ENCODE results near the gene NSFL1C. TPM values are rescaled to one million over a fixed set of nuclear protein-coding genes. Genes with fewer than 3 reads are reported as not detected.

Gene NSFL1C
- total and polyA plus RNA-seq, 3 experiments from 2014 or later = 78.8 to 107 (median 103) TPM

DNA sequence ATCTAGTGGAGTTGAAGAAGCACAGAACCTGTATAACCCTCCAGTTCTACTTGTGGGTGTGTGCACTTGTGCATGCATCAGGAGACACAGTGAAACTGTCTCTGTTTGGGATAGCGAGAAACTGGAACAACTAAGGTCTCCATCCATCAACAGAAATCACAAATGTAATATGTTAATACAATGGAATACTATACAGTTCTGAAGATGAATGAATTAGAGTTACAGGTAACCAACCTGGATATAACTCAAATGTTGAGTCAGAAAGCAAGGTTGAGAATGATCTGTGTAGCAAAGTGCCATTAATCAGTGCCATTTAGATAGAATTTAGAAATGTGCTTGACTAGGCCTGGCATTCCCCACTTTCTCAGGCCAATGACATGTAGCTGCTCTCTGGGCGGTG lies 4.6 kb upstream of the NSFL1C start:
- Histone ChIP-seq H3K4me1 (ENCODE audit: insufficient read depth, low read length) (peaks cover 12% of the 10 kb centered on the region), H3K36me3 (ENCODE audit: insufficient read depth, low read length) (no peaks in the 10 kb centered on the region), H3K4me3 (ENCODE audit: low read length) (no peak overlapping the region), H3K27ac (ENCODE audit: low read depth, low read length) (no peak overlapping the region), H3K9me3 (ENCODE audit: low read length) (no peaks in the 10 kb centered on the region), H3K27me3 (ENCODE audit: insufficient read depth, low read length, poor library complexity, severe bottlenecking) (no peaks in the 10 kb centered on the region)
- CTCF ChIA-PET = no interaction called here
- POLR2A ChIA-PET = no interaction called here
- no peak overlapping the region for H3K4me3 Mint-ChIP-seq
- no peak overlapping the region for H3K27ac Mint-ChIP-seq
- H3K36me3 Mint-ChIP-seq = no peaks in the 10 kb centered on the region
- no peaks in the 10 kb centered on the region for H3K9me3 Mint-ChIP-seq
- no peak for DNase-seq
- H3K4me1 Mint-ChIP-seq = peaks cover 13 to 14% (median 14%) of the 10 kb centered on the region in 3 donors
- H3K27me3 Mint-ChIP-seq = peaks cover 0 to 24% of the 10 kb centered on the region in 2 donors

DNA sequence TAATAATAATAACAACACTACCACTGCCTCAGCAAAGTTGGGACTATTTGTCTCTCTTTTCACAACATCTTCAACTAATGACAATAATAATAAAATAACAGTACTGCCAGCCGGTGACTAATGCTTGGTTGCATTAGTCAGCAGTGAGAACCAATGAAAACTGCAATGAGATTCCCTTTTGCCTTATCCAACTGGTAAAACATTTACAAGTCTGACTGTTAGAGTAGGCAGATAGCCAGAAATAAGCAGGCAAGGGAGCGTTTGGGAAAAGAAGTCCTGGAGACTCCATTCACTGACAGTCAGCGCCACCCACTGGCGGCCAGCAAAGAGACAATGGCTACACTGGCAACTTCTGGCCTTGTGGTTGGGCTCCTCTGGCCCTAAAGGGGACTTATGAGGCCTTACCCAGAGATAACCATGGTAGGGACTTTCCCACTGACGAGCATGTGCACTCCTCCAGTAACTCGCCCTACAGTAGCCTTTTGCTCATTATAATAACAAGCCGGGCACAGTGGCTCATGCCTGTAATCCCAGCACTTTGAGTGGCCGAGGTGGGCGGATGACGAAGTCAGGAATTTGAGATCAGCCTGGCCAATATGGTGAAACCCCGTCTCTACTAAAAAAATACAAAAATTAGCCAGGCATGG lies 3.4 kb upstream of the NSFL1C start:
- Mint-ChIP-seq H3K4me3 (no peak overlapping the region), H3K9me3 (no peaks in the 10 kb centered on the region), H3K27ac (no peak overlapping the region), H3K27me3 (peaks cover 0 to 18% of the 10 kb centered on the region in 2 donors), H3K36me3 (peaks cover 0 to 7% (median 0%) of the 10 kb centered on the region in 3 donors), H3K4me1 (peaks cover 22 to 25% (median 24%) of the 10 kb centered on the region in 3 donors)
- H3K36me3 ChIP-seq (ENCODE audit: insufficient read depth, low read length) = no peaks in the 10 kb centered on the region
- H3K4me3 ChIP-seq (ENCODE audit: low read length) = no peak overlapping the region
- H3K27ac ChIP-seq (ENCODE audit: low read depth, low read length) = no peak overlapping the region
- POLR2A ChIA-PET = no interaction called here
- CTCF ChIA-PET = no interaction called here
- H3K27me3 ChIP-seq (ENCODE audit: insufficient read depth, low read length, poor library complexity, severe bottlenecking) = no peaks in the 10 kb centered on the region
- no peak for DNase-seq
- peaks cover 22% of the 10 kb centered on the region for H3K4me1 ChIP-seq (ENCODE audit: insufficient read depth, low read length)
- H3K9me3 ChIP-seq (ENCODE audit: low read length) = no peaks in the 10 kb centered on the region

GRCh38 chr20:1469306-1469905 lies 2.8 kb upstream of the NSFL1C start:
- DNase-seq = no peak
- Mint-ChIP-seq H3K4me1 (peaks cover 28 to 31% (median 31%) of the 10 kb centered on the region in 3 donors), H3K4me3 (no peak overlapping the region), H3K27ac (no peak overlapping the region), H3K36me3 (peaks cover 0 to 11% (median 3%) of the 10 kb centered on the region in 3 donors), H3K9me3 (no peaks in the 10 kb centered on the region), H3K27me3 (peaks cover 0 to 17% of the 10 kb centered on the region in 2 donors)
- no peak overlapping the region for H3K27ac ChIP-seq (ENCODE audit: low read depth, low read length)
- H3K4me1 ChIP-seq (ENCODE audit: insufficient read depth, low read length) = peaks cover 27% of the 10 kb centered on the region
- POLR2A ChIA-PET = no interaction called here
- no peaks in the 10 kb centered on the region for H3K9me3 ChIP-seq (ENCODE audit: low read length)
- H3K36me3 ChIP-seq (ENCODE audit: insufficient read depth, low read length) = no peaks in the 10 kb centered on the region
- H3K27me3 ChIP-seq (ENCODE audit: insufficient read depth, low read length, poor library complexity, severe bottlenecking) = no peaks in the 10 kb centered on the region
- CTCF ChIA-PET = interaction anchor here (0.6 to 4.0 kb wide), 3 partner anchors 34 to 787 kb away, joined by 3 to 19 read pairs (median 4); no protein-coding TSS in a partner anchor
- no peak overlapping the region for H3K4me3 ChIP-seq (ENCODE audit: low read length)

DNA sequence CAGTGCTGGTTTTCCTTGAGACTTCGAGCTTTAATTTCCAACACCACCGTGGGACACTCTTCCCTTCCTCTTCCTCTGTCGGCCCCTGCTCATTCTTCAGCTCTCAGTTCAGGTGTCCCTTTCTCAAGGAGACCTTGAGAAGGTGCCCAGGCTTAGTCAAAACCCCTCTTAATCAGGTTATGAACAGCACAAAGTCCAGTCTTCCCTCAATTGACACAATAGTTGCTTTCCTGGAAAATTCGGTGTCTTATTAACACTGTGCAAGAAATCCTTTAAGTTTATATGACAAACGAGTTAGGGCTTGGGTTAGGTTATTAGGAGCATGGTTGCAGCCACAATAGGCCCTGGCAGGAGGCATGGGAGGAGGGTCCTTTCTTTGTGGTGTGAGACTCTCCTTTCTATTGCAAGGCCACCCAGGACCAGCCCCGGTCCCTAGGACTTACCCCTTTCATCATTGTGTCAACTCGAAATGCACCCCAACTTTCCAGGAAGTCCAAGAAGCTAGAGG lies 1.5 kb upstream of the NSFL1C start:
- Histone ChIP-seq H3K27ac (ENCODE audit: low read depth, low read length) (peak overlapping the region; percentile 70), H3K9me3 (ENCODE audit: low read length) (no peaks in the 10 kb centered on the region), H3K36me3 (ENCODE audit: insufficient read depth, low read length) (no peaks in the 10 kb centered on the region), H3K4me1 (ENCODE audit: insufficient read depth, low read length) (peaks cover 35% of the 10 kb centered on the region), H3K27me3 (ENCODE audit: insufficient read depth, low read length, poor library complexity, severe bottlenecking) (no peaks in the 10 kb centered on the region), H3K4me3 (ENCODE audit: low read length) (no peak overlapping the region)
- Mint-ChIP-seq H3K9me3 (no peaks in the 10 kb centered on the region), H3K4me1 (peaks cover 41 to 43% (median 43%) of the 10 kb centered on the region in 3 donors), H3K27ac (peak overlapping the region in 5 of 8 donors; percentile 64 to 88 (median 77)), H3K4me3 (peak overlapping the region in 4 of 7 donors; percentile 35 to 90 (median 66)), H3K27me3 (peaks cover 0 to 11% of the 10 kb centered on the region in 2 donors), H3K36me3 (peaks cover 0 to 24% (median 4%) of the 10 kb centered on the region in 3 donors)
- no peak for DNase-seq
- CTCF ChIA-PET = interaction anchor here (1.0 to 4.0 kb wide), 4 partner anchors 32 to 309 kb away, joined by 3 to 19 read pairs (median 12); partner anchors contain the start of gene FKBP1A
- POLR2A ChIA-PET = no interaction called here

GRCh38 chr20:1467355-1468116 lies 887 bp upstream of the NSFL1C start:
- CTCF ChIA-PET = interaction anchor here (0.6 to 4.0 kb wide), 9 partner anchors 9 to 329 kb away, joined by 3 to 19 read pairs (median 4); partner anchors contain the start of gene FKBP1A
- no peaks in the 10 kb centered on the region for H3K9me3 ChIP-seq (ENCODE audit: low read length)
- H3K4me1 ChIP-seq (ENCODE audit: insufficient read depth, low read length) = peaks cover 35% of the 10 kb centered on the region
- H3K4me3 Mint-ChIP-seq = peak overlapping the region; percentile 85 to 91 (median 89)
- H3K27me3 ChIP-seq (ENCODE audit: insufficient read depth, low read length, poor library complexity, severe bottlenecking) = no peaks in the 10 kb centered on the region
- POLR2A ChIA-PET = no interaction called here
- H3K36me3 ChIP-seq (ENCODE audit: insufficient read depth, low read length) = no peaks in the 10 kb centered on the region
- H3K27me3 Mint-ChIP-seq = peaks cover 0 to 11% of the 10 kb centered on the region in 2 donors
- H3K4me3 ChIP-seq (ENCODE audit: low read length) = peak overlapping the region; percentile 46
- peak in 1 of 5 donors; percentile 15 for DNase-seq
- peaks cover 0 to 30% (median 5%) of the 10 kb centered on the region in 3 donors for H3K36me3 Mint-ChIP-seq
- H3K9me3 Mint-ChIP-seq = no peaks in the 10 kb centered on the region
- peak overlapping the region; percentile 70 for H3K27ac ChIP-seq (ENCODE audit: low read depth, low read length)
- peaks cover 43 to 47% (median 46%) of the 10 kb centered on the region in 3 donors for H3K4me1 Mint-ChIP-seq
- peak overlapping the region; percentile 45 to 93 (median 84) for H3K27ac Mint-ChIP-seq

GRCh38 chr20:1467082-1467354 lies 369 bp upstream of the NSFL1C start:
- H3K9me3 Mint-ChIP-seq = no peaks in the 10 kb centered on the region
- peak overlapping the region; percentile 85 to 91 (median 89) for H3K4me3 Mint-ChIP-seq
- H3K27ac ChIP-seq (ENCODE audit: low read depth, low read length) = peak overlapping the region; percentile 70
- no peaks in the 10 kb centered on the region for H3K9me3 ChIP-seq (ENCODE audit: low read length)
- H3K4me1 ChIP-seq (ENCODE audit: insufficient read depth, low read length) = peaks cover 35% of the 10 kb centered on the region
- peak overlapping the region; percentile 45 to 93 (median 84) for H3K27ac Mint-ChIP-seq
- H3K27me3 Mint-ChIP-seq = peaks cover 0 to 11% of the 10 kb centered on the region in 2 donors
- peak overlapping the region; percentile 46 for H3K4me3 ChIP-seq (ENCODE audit: low read length)
- no peaks in the 10 kb centered on the region for H3K27me3 ChIP-seq (ENCODE audit: insufficient read depth, low read length, poor library complexity, severe bottlenecking)
- H3K4me1 Mint-ChIP-seq = peaks cover 43 to 50% (median 47%) of the 10 kb centered on the region in 3 donors
- ChIA-PET POLR2A (no interaction called here), CTCF (interaction anchor here (0.6 to 4.0 kb wide), 11 partner anchors 8 to 636 kb away, joined by 3 to 19 read pairs (median 3); partner anchors contain the start of gene FKBP1A)
- H3K36me3 ChIP-seq (ENCODE audit: insufficient read depth, low read length) = no peaks in the 10 kb centered on the region
- DNase-seq = no peak
- H3K36me3 Mint-ChIP-seq = peaks cover 0 to 33% (median 5%) of the 10 kb centered on the region in 3 donors

DNA sequence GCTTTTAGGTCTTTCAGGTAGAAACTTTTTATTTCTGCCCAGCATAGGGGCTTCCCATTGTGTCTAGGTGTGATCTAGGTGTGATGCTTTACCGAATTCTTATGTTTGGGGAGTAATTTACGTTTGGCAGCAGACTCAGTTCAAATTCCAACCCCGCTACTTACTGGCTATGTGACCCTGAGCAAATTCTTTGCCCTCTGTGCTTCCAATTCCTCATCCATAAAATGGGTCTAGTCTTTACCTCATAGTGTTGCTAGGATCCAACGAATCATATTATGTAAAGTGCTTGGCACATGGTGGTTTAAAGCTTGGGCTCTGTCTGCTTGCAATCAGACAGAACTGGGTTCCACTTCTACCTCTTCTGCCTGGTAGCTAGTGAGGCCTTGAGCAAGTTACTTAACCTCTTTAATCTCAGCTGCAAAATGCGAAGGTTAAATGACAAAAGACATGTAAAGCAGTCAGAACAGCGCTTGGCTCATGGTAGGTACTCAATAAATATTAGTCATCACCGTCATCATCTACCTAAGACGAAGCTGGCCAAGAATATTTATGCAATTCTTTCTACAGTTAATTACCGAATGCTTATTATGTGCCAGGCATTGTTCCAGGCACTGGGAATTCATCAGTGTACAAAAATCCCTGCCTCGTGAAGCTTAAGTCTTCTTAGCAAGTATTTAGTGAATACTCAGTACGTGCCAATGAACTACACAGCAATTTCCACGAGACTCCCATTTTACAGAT lies 1.0 kb downstream of the NSFL1C start:
- no peaks in the 10 kb centered on the region for H3K9me3 ChIP-seq (ENCODE audit: low read length)
- H3K27ac ChIP-seq (ENCODE audit: low read depth, low read length) = peak overlapping the region; percentile 70
- H3K27me3 Mint-ChIP-seq = no peaks in the 10 kb centered on the region
- H3K27me3 ChIP-seq (ENCODE audit: insufficient read depth, low read length, poor library complexity, severe bottlenecking) = no peaks in the 10 kb centered on the region
- H3K27ac Mint-ChIP-seq = peak overlapping the region; percentile 60 to 91 (median 88)
- ChIA-PET CTCF (interaction anchor here (0.7 to 4.0 kb wide), 5 partner anchors 30 to 266 kb away, joined by 3 to 19 read pairs (median 3); no protein-coding TSS in a partner anchor), POLR2A (no interaction called here)
- H3K36me3 Mint-ChIP-seq = peaks cover 0 to 47% (median 5%) of the 10 kb centered on the region in 3 donors
- no peak for DNase-seq
- peaks cover 11% of the 10 kb centered on the region for H3K36me3 ChIP-seq (ENCODE audit: insufficient read depth, low read length)
- peaks cover 48 to 63% (median 56%) of the 10 kb centered on the region in 3 donors for H3K4me1 Mint-ChIP-seq
- H3K4me1 ChIP-seq (ENCODE audit: insufficient read depth, low read length) = peaks cover 35% of the 10 kb centered on the region
- peak overlapping the region; percentile 85 to 91 (median 89) for H3K4me3 Mint-ChIP-seq
- peak overlapping the region; percentile 62 for H3K4me3 ChIP-seq (ENCODE audit: low read length)
- no peaks in the 10 kb centered on the region for H3K9me3 Mint-ChIP-seq

Data from CD8-positive, alpha-beta memory T cell (primary cell).